SU-DHL-6 (cell line): ENCODE measurements around the gene ERH.

Source experiments
- H2AFZ ChIP-seq: fragments of 200-600 bp; sonication (generic); 2 replicates; pipeline ENCODE4 v1.6.1; 2014; ENCODE audit warnings: low read depth, mild to moderate bottlenecking, moderate library complexity, mixed read lengths, antibody characterized with exemption, low read length; ENCODE audit not compliant: severe bottlenecking
- H3F3A ChIP-seq: fragments of 200-600 bp; shearing (Covaris generic); 2 replicates; pipeline ENCODE4 v1.6.0; 2016; ENCODE audit warnings: antibody characterized with exemption, mild to moderate bottlenecking; ENCODE audit not compliant: insufficient read depth
- H3K27ac ChIP-seq: fragments of 200-600 bp; sonication (generic); 2 replicates; pipeline ENCODE4 v1.5.1; 2016; ENCODE audit warnings: low read depth, mild to moderate bottlenecking, low read length, moderate library complexity, mixed read lengths
- H3K27me3 ChIP-seq: fragments of 200-600 bp; sonication (generic), shearing (Covaris generic); 2 replicates; pipeline ENCODE4 v1.6.0; 2014; ENCODE audit warnings: mild to moderate bottlenecking, low read length
- H3K36me3 ChIP-seq: fragments of 200-600 bp; sonication (generic); 2 replicates; pipeline ENCODE4 v1.6.1; 2014; ENCODE audit warnings: mild to moderate bottlenecking, low read length, mixed read lengths
- H3K4me2 ChIP-seq: fragments of 300-600, 200-600 bp; shearing (Covaris generic), sonication (generic); 2 replicates; pipeline ENCODE4 v1.6.0; 2014; ENCODE audit warnings: low read length, low read depth, mild to moderate bottlenecking; ENCODE audit not compliant: poor library complexity, severe bottlenecking
- H3K4me3 ChIP-seq: fragments of 200-600 bp; sonication (generic); 2 replicates; pipeline ENCODE4 v1.5.1; 2014; ENCODE audit warnings: antibody characterized with exemption, low read length, mild to moderate bottlenecking, mixed read lengths; ENCODE audit not compliant: insufficient read depth, poor library complexity, severe bottlenecking
- H3K79me2 ChIP-seq: fragments of 200-600 bp; sonication (generic); 2 replicates; pipeline ENCODE4 v1.6.1; 2014; ENCODE audit warnings: mild to moderate bottlenecking, low read length, moderate library complexity; ENCODE audit not compliant: insufficient read depth
- H3K9ac ChIP-seq: fragments of 200-600 bp; sonication (generic); 2 replicates; pipeline ENCODE4 v1.7.0; 2014; ENCODE audit warnings: mild to moderate bottlenecking, low read length
- H3K9me2 ChIP-seq: fragments of 200-600 bp; sonication (generic); replicated peaks from 2 replicates; pipeline ENCODE4 v1.6.1; 2014; ENCODE audit warnings: low read length; ENCODE audit not compliant: insufficient read depth
- H3K9me3 ChIP-seq: fragments of 200-600 bp; sonication (generic); 2 replicates; pipeline ENCODE4 v1.6.1; 2014; ENCODE audit warnings: low read length, mixed read lengths; ENCODE audit not compliant: insufficient read depth
- H4K20me1 ChIP-seq: fragments of 200-600 bp; sonication (generic); 2 replicates; pipeline ENCODE4 v1.6.1; 2014; ENCODE audit warnings: low read depth, mild to moderate bottlenecking, antibody characterized with exemption, low read length, moderate library complexity, mixed read lengths
- CTCF ChIP-seq: fragments of 200-600 bp; sonication (generic); IDR thresholded peaks from one replicate; pipeline ENCODE4 v1.5.1; 2017; ENCODE audit warnings: antibody characterized with exemption, mild to moderate bottlenecking, low read length, moderate library complexity; ENCODE audit not compliant: insufficient read depth, poor library complexity, severe bottlenecking
- EZH2phosphoT487 ChIP-seq: fragments of 200-600 bp; sonication (generic), shearing (Covaris generic); conservative IDR thresholded peaks from 2 replicates; pipeline ENCODE4 v1.6.1; 2018; ENCODE audit warnings: mild to moderate bottlenecking, antibody characterized with exemption, low read length, moderate library complexity, mixed read lengths

ERH gene

DNA sequence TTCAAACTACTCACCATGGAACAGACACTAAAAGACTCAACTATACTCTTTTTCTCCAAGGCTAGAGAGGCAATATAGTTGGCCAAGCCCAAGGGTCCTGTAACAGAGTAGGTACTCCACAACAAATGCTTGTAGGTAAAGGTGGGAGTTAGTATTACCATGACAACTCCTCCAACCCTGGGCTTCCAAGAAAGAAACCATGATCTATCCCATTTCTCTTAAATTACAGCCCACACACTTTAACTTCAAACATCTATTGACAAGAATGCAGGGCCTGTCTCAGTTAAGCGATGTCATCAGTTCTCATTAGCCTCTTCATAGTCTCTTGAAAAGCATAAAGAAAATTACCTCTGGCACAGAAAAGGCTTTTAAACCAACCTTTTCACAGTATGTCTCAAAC is 25.0 kb downstream of the ERH start:
- H3K9me2 ChIP-seq = no peaks in the 10 kb centered on the region
- no peaks in the 10 kb centered on the region for H3K9me3 ChIP-seq
- H3K27ac ChIP-seq = no peak overlapping the region
- H3K4me2 ChIP-seq = no peak overlapping the region
- no peak overlapping the region for H3K9ac ChIP-seq
- H3K4me3 ChIP-seq = no peak overlapping the region
- no peak for TF ChIP-seq CTCF
- no peak for TF ChIP-seq EZH2phosphoT487
- H3F3A ChIP-seq = peaks cover 6% of the 10 kb centered on the region; the same call in 1 of the 2 replicates
- H4K20me1 ChIP-seq = 0 out of 2 replicates have a peak, but pooled peaks cover 3% of the 10 kb centered on the region
- peaks cover 8% of the 10 kb centered on the region for H3K36me3 ChIP-seq
- no peak overlapping the region for H2AFZ ChIP-seq
- no peaks in the 10 kb centered on the region for H3K27me3 ChIP-seq
- H3K79me2 ChIP-seq = no peaks in the 10 kb centered on the region

- H3K4me2 ChIP-seq = no peak overlapping the region
- H3K9ac ChIP-seq = no peak overlapping the region
- H3K9me2 ChIP-seq = no peaks in the 10 kb centered on the region
- H3F3A ChIP-seq = peaks cover 6% of the 10 kb centered on the region; the same call in 1 of the 2 replicates
- no peak for TF ChIP-seq CTCF
- TF ChIP-seq EZH2phosphoT487 = no peak
- H4K20me1 ChIP-seq = no peaks in the 10 kb centered on the region
- H3K4me3 ChIP-seq = no peak overlapping the region
- no peaks in the 10 kb centered on the region for H3K27me3 ChIP-seq
- H3K9me3 ChIP-seq = no peaks in the 10 kb centered on the region
- no peak overlapping the region for H2AFZ ChIP-seq
- H3K79me2 ChIP-seq = no peaks in the 10 kb centered on the region
- H3K36me3 ChIP-seq = peaks cover 8% of the 10 kb centered on the region
- no peak overlapping the region for H3K27ac ChIP-seq
These were observed 26.0 kb downstream of the ERH start for GRCh38 chr14:69372146-69372545.

GRCh38 chr14:69370061-69370460 is 28.0 kb downstream of the ERH start:
- Histone ChIP-seq H3K79me2 (no peaks in the 10 kb centered on the region), H3F3A (peaks cover under 1% of the 10 kb centered on the region; the same call in 1 of the 2 replicates), H3K27ac (no peak overlapping the region), H3K9ac (no peak overlapping the region), H3K9me3 (no peaks in the 10 kb centered on the region), H3K36me3 (no peaks in the 10 kb centered on the region), H3K4me2 (no peak overlapping the region), H3K9me2 (no peaks in the 10 kb centered on the region), H2AFZ (no peak overlapping the region), H3K27me3 (no peaks in the 10 kb centered on the region), H4K20me1 (no peaks in the 10 kb centered on the region), H3K4me3 (no peak overlapping the region)
- TF ChIP-seq CTCF (no peak), EZH2phosphoT487 (no peak)
